A673 (cell line): ENCODE results near the gene CENPL. TPM values are rescaled to one million over a fixed set of nuclear protein-coding genes. Genes with fewer than 3 reads are reported as not detected.
A peak's percentile ranks its signal among the peaks of the same experiment; 100 is the strongest.
"Not testable (repeated sequence)": the region's sequence is repeated elsewhere in the genome, so short reads cannot be mapped to it uniquely, and the experiment has no call there.

Experiments
- BruUV-seq: library from RNA; stranded (reverse); fragments of 400-500 nt; replicated peaks from 2 replicates; lab custom pipeline; 2021; lab: Mats Ljungman, UMichigan
- CTCF ChIA-PET: fragments of 300-600 bp; sonication (Branson Sonifier 250); formaldehyde crosslinking; loops from one replicate; lab custom pipeline; 2022; ENCODE audit warnings: antibody characterized with exemption; lab: Charles Lee
- POLR2A ChIA-PET: fragments of 300-600 bp; sonication (Branson Sonifier 250); formaldehyde crosslinking; loops from one replicate; lab custom pipeline; 2022; ENCODE audit warnings: antibody characterized with exemption; ENCODE audit not compliant: low non-redundant PET; lab: Charles Lee
- DNase-seq: peaks from one replicate; pipeline ENCODE4 v3.0.0-alpha.2; 2015; ENCODE audit warnings: low spot score
- H3K27ac ChIP-seq: fragments of 200-600 bp; sonication (generic); 2 replicates; pipeline ENCODE4 v1.5.1; 2016; ENCODE audit warnings: mixed run types, low read depth, mild to moderate bottlenecking, mixed read lengths, antibody characterized with exemption, low read length; ENCODE audit not compliant: poor library complexity, severe bottlenecking
- H3K27me3 ChIP-seq: fragments of 200-600 bp; sonication (generic); replicated peaks from 2 replicates; pipeline ENCODE4 v1.6.1; 2017; ENCODE audit warnings: mixed run types, low read depth, mild to moderate bottlenecking, mixed read lengths, antibody characterized with exemption, low read length; ENCODE audit not compliant: insufficient read depth, poor library complexity
- H3K36me3 ChIP-seq: fragments of 200-600 bp; sonication (generic); 2 replicates; pipeline ENCODE4 v1.6.1; 2016; ENCODE audit warnings: mixed run types, mild to moderate bottlenecking, mixed read lengths, antibody characterized with exemption, low read length; ENCODE audit not compliant: insufficient read depth, poor library complexity, severe bottlenecking
- H3K4me1 ChIP-seq: fragments of 200-600 bp; sonication (generic); 2 replicates; pipeline ENCODE4 v1.6.1; 2017; ENCODE audit warnings: mixed run types, mild to moderate bottlenecking, mixed read lengths, antibody characterized with exemption, low read length; ENCODE audit not compliant: insufficient read depth, poor library complexity, severe bottlenecking
- H3K4me3 ChIP-seq: fragments of 200-600 bp; sonication (generic); 2 replicates; pipeline ENCODE4 v1.5.1; 2016; ENCODE audit warnings: low read depth, mixed run types, mild to moderate bottlenecking, mixed read lengths, low read length; ENCODE audit not compliant: poor library complexity, severe bottlenecking
- H3K9me3 ChIP-seq: fragments of 200-600 bp; sonication (generic); 2 replicates; pipeline ENCODE4 v1.6.1; 2016; ENCODE audit warnings: mixed run types, low read depth, mild to moderate bottlenecking, mixed read lengths, antibody characterized with exemption, low read length; ENCODE audit not compliant: poor library complexity, severe bottlenecking
- EZH2 ChIP-seq: fragments of 200-600 bp; sonication (generic); IDR thresholded peaks from 2 replicates; pipeline ENCODE4 v1.6.1; 2017; ENCODE audit warnings: borderline replicate concordance, low read depth, mild to moderate bottlenecking, mixed read lengths, antibody characterized with exemption, low read length; ENCODE audit not compliant: poor library complexity, severe bottlenecking
- intact Hi-C: fragments of 100-400 bp; cut with micrococcal nuclease; formaldehyde crosslinking; loops from one replicate; pipeline ENCODE4 v1.10.0; 2022; ENCODE audit not compliant: unreplicated experiment
- total RNA-seq: library from RNA; stranded (reverse); gene quantifications from 2 replicates; pipeline ENCODE4 v1.2.3, GENCODE V29; 2021
- TF ChIP-seq, protein P1 (sequence below): fragments of 300-800, 200-600 bp; sonication (generic); conservative IDR thresholded peaks from 2 replicates; pipeline ENCODE4 v1.5.1; 2017; ENCODE audit warnings: low read depth, mild to moderate bottlenecking, antibody characterized with exemption, low read length, moderate library complexity, mixed read lengths

The CENPL gene
- total RNA-seq, 1 experiment from 2014 or later: 34.3 TPM

- Histone ChIP-seq H3K36me3 (peaks cover 70% of the 10 kb centered on the region), H3K9me3 (no peaks in the 10 kb centered on the region), H3K27ac (peak overlapping the region; percentile 17), H3K4me3 (no peak overlapping the region), H3K4me1 (peaks cover 8% of the 10 kb centered on the region), H3K27me3 (no peaks in the 10 kb centered on the region)
- POLR2A ChIA-PET: no interaction called here
- CTCF ChIA-PET: no interaction called here
- intact Hi-C loops: no loop called here
- TF ChIP-seq EZH2: no peak
- TF ChIP-seq, protein P1, sequence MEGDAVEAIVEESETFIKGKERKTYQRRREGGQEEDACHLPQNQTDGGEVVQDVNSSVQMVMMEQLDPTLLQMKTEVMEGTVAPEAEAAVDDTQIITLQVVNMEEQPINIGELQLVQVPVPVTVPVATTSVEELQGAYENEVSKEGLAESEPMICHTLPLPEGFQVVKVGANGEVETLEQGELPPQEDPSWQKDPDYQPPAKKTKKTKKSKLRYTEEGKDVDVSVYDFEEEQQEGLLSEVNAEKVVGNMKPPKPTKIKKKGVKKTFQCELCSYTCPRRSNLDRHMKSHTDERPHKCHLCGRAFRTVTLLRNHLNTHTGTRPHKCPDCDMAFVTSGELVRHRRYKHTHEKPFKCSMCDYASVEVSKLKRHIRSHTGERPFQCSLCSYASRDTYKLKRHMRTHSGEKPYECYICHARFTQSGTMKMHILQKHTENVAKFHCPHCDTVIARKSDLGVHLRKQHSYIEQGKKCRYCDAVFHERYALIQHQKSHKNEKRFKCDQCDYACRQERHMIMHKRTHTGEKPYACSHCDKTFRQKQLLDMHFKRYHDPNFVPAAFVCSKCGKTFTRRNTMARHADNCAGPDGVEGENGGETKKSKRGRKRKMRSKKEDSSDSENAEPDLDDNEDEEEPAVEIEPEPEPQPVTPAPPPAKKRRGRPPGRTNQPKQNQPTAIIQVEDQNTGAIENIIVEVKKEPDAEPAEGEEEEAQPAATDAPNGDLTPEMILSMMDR: no peak
- BruUV-seq: no TSS peak
- DNase-seq: no peak
These were observed 38.1 kb upstream of the CENPL start for GRCh38 chr1:173862769-173863223.

- H3K27me3 ChIP-seq, CTCF ChIA-PET, POLR2A ChIA-PET, H3K9me3 ChIP-seq, DNase-seq, H3K4me1 ChIP-seq, BruUV-seq, H3K4me3 ChIP-seq, intact Hi-C loops: not testable (repeated sequence)
- H3K36me3 ChIP-seq: peaks cover 71% of the 10 kb centered on the region
- peak overlapping the region; percentile 17 for H3K27ac ChIP-seq
These were observed 37.6 kb upstream of the CENPL start for GRCh38 chr1:173862146-173862768.

DNA sequence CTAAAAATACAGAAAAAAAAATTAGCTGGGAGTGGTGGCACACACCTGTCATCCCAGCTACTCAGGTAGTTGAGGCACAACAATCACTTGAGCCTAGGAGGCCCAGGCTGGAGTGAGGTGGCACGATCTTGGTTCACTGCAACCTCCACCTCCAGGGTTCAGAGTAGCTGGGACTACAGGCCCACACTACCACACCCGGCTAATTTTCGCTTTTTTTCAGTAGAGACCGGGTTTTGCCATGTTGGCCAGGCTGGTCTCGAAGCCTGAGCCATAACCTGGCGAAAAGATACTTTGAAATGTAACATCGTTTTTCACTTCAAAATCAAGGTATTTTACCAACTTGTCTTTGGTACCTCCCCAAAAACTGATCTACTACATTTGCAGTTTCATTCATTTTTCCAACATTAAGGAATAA lies 37.1 kb upstream of the CENPL start:
- no TSS peak for BruUV-seq
- no peak for DNase-seq
- CTCF ChIA-PET: no interaction called here
- H3K27ac ChIP-seq: no peak overlapping the region
- TF ChIP-seq EZH2: no peak
- TF ChIP-seq, protein P1: no peak
- no peaks in the 10 kb centered on the region for H3K27me3 ChIP-seq
- H3K4me3 ChIP-seq: no peak overlapping the region
- H3K4me1 ChIP-seq: peaks cover 8% of the 10 kb centered on the region
- intact Hi-C loops: no loop called here
- H3K36me3 ChIP-seq: peaks cover 70% of the 10 kb centered on the region
- H3K9me3 ChIP-seq: no peaks in the 10 kb centered on the region
- POLR2A ChIA-PET: no interaction called here

- TF ChIP-seq, protein P1: no peak
- TF ChIP-seq EZH2: no peak
- no peaks in the 10 kb centered on the region for H3K9me3 ChIP-seq
- no peak overlapping the region for H3K4me3 ChIP-seq
- CTCF ChIA-PET: no interaction called here
- no peak overlapping the region for H3K27ac ChIP-seq
- peaks cover 8% of the 10 kb centered on the region for H3K4me1 ChIP-seq
- no TSS peak for BruUV-seq
- H3K27me3 ChIP-seq: no peaks in the 10 kb centered on the region
- intact Hi-C loops: no loop called here
- peaks cover 61% of the 10 kb centered on the region for H3K36me3 ChIP-seq
- no peak for DNase-seq
- POLR2A ChIA-PET: no interaction called here
These were observed 35.4 kb upstream of the CENPL start for GRCh38 chr1:173860065-173860464.

DNA sequence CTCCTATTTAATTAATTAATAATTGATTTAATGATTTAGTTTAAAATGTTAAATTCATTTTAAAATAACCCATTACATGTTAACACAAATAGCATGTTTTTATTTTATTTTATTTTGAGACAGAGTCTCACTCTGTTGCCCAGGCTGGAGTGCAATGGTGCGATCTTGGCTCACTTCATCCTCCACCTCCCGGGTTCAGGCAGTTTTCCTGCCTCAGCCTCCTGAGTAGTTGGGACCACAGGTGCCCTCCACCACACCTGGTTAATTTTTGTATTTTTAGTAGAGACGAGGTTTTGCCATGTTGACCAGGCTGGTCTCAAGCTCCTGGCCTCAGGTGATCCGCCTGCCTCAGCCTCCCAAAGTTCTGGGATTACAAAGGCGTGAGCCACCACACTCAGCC lies 34.9 kb upstream of the CENPL start:
- H3K4me1 ChIP-seq, POLR2A ChIA-PET, H3K27ac ChIP-seq, H3K4me3 ChIP-seq, BruUV-seq, DNase-seq, CTCF ChIA-PET, H3K27me3 ChIP-seq, intact Hi-C loops, H3K9me3 ChIP-seq: not testable (repeated sequence)
- peaks cover 58% of the 10 kb centered on the region for H3K36me3 ChIP-seq
